A673 (cell line): ENCODE measurements around the gene BMPR1B.

Experiments used
- CTCF ChIP-seq: fragments of 300-800, 200-600 bp; sonication (generic); conservative IDR thresholded peaks from 2 replicates; pipeline ENCODE4 v1.5.1; 2017; ENCODE audit warnings: low read depth, mild to moderate bottlenecking, antibody characterized with exemption, low read length, moderate library complexity, mixed read lengths
- EZH2 ChIP-seq: fragments of 200-600 bp; sonication (generic); IDR thresholded peaks from 2 replicates; pipeline ENCODE4 v1.6.1; 2017; ENCODE audit warnings: borderline replicate concordance, low read depth, mild to moderate bottlenecking, mixed read lengths, antibody characterized with exemption, low read length; ENCODE audit not compliant: poor library complexity, severe bottlenecking

GRCh38 chr4:94722748-94723147 is 35.0 kb upstream of the BMPR1B start:
- no peak for TF ChIP-seq CTCF
- no peak for TF ChIP-seq EZH2
